AG04449 (cell line): ENCODE data around the gene ATP6V1C2.

Experiments used
- CTCF ChIA-PET: fragments of 350-600 bp; formaldehyde crosslinking; extraction: SDS; loops from one replicate; lab custom pipeline; 2021; ENCODE audit warnings: antibody characterized with exemption; lab: Yijun Ruan, JAX
- POLR2A ChIA-PET: fragments of 400-600, 350-600 bp; formaldehyde crosslinking; extraction: SDS; loops from one replicate; lab custom pipeline; 2020; ENCODE audit warnings: antibody characterized with exemption, inconsistent platforms; lab: Yijun Ruan, JAX
- DNase-seq: peaks from one replicate; pipeline ENCODE4 v3.0.0-alpha.2; 2010; ENCODE audit warnings: low read depth, low spot score
- H3K4me3 ChIP-seq: 2 replicates; pipeline ENCODE4 v1.5.1; 2011; ENCODE audit warnings: low read depth, mild to moderate bottlenecking, control low read depth, low read length
- TF ChIP-seq, protein P1 (sequence below): IDR thresholded peaks from one replicate; pipeline ENCODE4 v1.5.1; 2011; ENCODE audit warnings: mild to moderate bottlenecking, moderate library complexity, low read length, control low read depth, inconsistent platforms; ENCODE audit not compliant: insufficient read depth; ENCODE audit errors: missing control alignments

The ATP6V1C2 gene

GRCh38 chr2:10761591-10761990 lies 40.2 kb downstream of the ATP6V1C2 start:
- TF ChIP-seq, protein P1, sequence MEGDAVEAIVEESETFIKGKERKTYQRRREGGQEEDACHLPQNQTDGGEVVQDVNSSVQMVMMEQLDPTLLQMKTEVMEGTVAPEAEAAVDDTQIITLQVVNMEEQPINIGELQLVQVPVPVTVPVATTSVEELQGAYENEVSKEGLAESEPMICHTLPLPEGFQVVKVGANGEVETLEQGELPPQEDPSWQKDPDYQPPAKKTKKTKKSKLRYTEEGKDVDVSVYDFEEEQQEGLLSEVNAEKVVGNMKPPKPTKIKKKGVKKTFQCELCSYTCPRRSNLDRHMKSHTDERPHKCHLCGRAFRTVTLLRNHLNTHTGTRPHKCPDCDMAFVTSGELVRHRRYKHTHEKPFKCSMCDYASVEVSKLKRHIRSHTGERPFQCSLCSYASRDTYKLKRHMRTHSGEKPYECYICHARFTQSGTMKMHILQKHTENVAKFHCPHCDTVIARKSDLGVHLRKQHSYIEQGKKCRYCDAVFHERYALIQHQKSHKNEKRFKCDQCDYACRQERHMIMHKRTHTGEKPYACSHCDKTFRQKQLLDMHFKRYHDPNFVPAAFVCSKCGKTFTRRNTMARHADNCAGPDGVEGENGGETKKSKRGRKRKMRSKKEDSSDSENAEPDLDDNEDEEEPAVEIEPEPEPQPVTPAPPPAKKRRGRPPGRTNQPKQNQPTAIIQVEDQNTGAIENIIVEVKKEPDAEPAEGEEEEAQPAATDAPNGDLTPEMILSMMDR, result no peak
- POLR2A ChIA-PET, result no interaction called here
- no peak for DNase-seq
- no peak overlapping the region for H3K4me3 ChIP-seq
- CTCF ChIA-PET, result no interaction called here

- POLR2A ChIA-PET, result no interaction called here
- no peak for DNase-seq
Measured at GRCh38 chr2:10762651-10763460, 41.4 kb downstream of the ATP6V1C2 start.

DNA sequence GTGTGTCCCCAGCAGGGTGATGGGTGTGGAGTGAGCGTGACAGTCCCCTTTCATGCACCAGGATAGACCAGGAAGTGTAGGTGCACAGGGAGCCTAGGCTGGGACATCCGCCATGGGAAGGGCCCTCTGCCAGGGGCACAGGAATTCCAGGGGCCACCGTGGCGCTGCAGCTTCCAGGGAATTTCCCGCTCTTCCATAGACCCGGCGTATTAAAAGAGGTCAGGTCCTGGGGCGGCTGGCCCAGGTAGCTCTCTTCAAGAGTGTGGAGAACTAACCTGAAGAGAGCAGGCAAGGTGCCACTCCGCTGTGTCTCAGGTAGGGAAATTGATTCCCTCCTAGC lies 42.0 kb downstream of the ATP6V1C2 start:
- CTCF ChIA-PET, result no interaction called here

More at GRCh38 chr2:10762651-10763460, 41.4 kb downstream of the ATP6V1C2 start:
- no peak overlapping the region for H3K4me3 ChIP-seq
- CTCF ChIA-PET, result no interaction called here
- TF ChIP-seq, protein P1, result no peak

DNA sequence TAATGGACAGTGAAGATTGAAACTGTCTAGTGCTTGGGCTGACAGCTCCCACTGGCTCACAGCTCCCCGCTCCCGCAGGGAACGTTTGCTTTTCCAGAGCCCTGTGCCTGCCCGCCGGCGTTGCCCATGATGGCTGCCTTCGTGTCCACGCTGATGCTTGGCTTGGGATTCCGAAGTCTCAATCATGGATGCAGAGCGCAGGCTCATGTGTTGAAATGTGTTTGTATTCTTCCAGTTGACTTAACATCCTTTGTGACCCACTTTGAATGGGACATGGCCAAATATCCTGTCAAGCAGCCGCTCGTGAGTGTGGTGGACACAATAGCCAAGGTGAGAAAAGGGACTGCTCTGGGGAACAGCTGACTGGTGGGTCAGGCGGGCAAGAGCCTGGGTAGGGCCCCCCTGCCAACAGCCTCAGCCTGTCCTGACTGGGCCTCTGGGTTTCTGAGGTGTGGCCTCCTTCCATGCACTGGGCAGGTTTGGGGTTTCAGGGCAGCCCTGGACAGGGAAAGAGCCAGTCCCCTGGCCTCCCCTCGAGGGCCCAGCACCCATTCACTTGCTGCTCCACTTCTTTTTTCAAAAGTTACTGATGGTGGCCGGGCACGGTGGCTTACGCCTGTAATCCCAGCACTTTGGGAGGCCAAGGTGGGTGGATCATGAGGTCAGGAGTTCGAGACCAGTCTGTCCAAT lies 42.8 kb downstream of the ATP6V1C2 start:
- ChIA-PET CTCF (no interaction called here), POLR2A (no interaction called here)
- TF ChIP-seq, protein P1, result no peak
- DNase-seq, result no peak
- no peak overlapping the region for H3K4me3 ChIP-seq

More for the DNA sequence above, 42.0 kb downstream of the ATP6V1C2 start:
- no peak for DNase-seq
- H3K4me3 ChIP-seq, result no peak overlapping the region
- TF ChIP-seq, protein P1, result no peak
- POLR2A ChIA-PET, result no interaction called here

- TF ChIP-seq, protein P1, result no peak
- no peak overlapping the region for H3K4me3 ChIP-seq
- POLR2A ChIA-PET, result no interaction called here
- DNase-seq, result no peak
- CTCF ChIA-PET, result no interaction called here
Measured at GRCh38 chr2:10764896-10765295, 43.5 kb downstream of the ATP6V1C2 start.

GRCh38 chr2:10765461-10765860 lies 44.0 kb downstream of the ATP6V1C2 start:
- POLR2A ChIA-PET, result no interaction called here

More at GRCh38 chr2:10765461-10765860, 44.0 kb downstream of the ATP6V1C2 start:
- H3K4me3 ChIP-seq, result no peak overlapping the region
- no peak for DNase-seq
- TF ChIP-seq, protein P1, result no peak
- CTCF ChIA-PET, result no interaction called here
